Measurements from ENCODE around the gene ADSL.

- TF ChIP-seq TRIM28 (IDR thresholded peaks at IDR 0.05) (no peak), ZBTB1 (CRISPR knock-in tag; IDR thresholded peaks at IDR 0.05; ENCODE audit: borderline replicate concordance, low read depth) (no peak), CUX1 (CRISPR knock-in tag; IDR thresholded peaks at IDR 0.05) (no peak), NFE2 (IDR thresholded peaks at IDR 0.05; ENCODE audit: low read depth) (peak; percentile 89), ZNF263 (CRISPR knock-in tag; IDR thresholded peaks at IDR 0.05; ENCODE audit: borderline replicate concordance) (no peak), NR3C1 (CRISPR knock-in tag; IDR thresholded peaks at IDR 0.05) (no peak)
These were observed 37.6 kb downstream of the ADSL start for GRCh38 chr22:40383905-40384304.

Measured in K562 (cell line).